ENCODE measurements around the gene SEMA3E.

SEMA3E gene

DNA sequence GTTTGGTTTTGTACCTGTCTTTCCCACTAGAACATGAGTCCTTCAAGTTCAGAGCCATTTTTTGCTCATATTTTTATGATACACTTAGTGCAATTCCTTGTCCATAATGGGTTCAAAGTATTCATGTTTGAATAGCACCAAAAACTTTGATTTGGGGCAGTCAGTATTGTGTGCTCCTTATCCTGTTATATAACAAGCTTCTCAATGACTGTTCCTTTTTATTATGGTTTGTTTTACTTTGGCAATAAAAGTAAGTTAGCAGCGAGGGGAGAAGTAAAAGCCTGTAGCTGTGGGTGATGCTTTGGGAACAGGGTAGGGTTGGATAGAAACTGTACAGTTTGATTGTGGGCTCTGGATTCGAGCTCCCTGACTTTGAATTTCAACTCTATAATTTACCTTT lies 311.9 kb downstream of the SEMA3E start:
- no peak for DNase-seq

DNA sequence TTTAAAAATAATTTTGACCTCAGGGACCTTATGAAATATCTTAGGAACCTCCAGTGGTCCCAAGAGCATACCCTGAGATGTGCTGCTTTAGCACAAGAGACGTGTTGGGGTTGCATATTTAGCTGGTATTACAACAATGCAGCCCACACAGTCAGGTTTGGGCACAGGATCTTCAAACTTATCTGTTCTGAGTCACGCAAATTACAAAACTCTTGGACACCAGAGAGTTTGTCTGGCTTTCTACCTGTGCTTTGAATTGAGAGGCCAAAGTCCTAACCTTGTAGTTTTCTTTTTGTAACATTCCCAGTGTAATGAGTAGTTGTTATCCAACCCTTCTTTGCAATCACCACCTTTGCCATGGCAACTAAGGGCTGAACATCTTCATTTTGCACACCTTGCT lies 322.7 kb downstream of the SEMA3E start:
- DNase-seq: no peak

DNA sequence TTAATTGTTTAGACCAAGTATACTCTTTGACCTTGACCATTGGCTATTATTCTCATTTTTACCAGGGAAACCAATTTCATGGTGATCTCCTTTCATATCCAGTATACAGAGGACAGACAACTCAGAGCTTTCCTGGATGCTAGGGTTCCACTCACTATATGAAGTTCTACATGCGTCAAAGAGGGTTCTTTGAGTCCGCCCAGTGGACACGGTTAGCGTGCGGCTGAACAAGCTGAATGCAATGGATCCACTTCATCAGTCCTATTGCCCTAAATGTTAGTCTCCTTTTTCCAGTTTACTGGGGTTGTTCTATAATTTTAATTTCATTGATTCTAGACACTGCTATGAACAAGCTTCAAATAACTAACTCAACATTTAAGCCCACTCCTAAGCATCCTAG lies 323.9 kb downstream of the SEMA3E start:
- no peak for DNase-seq

DNA sequence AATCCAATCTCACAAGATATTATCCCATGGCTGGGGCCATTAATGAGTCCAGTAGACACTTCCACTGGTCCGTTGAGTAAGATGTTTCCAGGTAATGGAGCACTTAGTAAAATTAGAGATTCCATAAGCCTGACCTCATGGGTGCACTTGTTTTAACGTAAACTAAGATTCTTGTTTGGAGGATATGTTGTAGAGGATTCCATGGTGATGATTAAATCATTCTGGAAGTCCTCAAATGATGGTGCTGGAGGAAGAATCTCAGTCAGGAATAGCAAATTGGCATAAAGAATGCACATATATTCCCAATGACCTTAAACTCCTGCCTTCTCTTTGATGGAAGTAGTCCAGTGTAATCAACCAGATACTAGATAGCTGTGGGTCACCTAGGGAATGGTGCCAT lies 324.3 kb downstream of the SEMA3E start:
- DNase-seq: no peak

DNA sequence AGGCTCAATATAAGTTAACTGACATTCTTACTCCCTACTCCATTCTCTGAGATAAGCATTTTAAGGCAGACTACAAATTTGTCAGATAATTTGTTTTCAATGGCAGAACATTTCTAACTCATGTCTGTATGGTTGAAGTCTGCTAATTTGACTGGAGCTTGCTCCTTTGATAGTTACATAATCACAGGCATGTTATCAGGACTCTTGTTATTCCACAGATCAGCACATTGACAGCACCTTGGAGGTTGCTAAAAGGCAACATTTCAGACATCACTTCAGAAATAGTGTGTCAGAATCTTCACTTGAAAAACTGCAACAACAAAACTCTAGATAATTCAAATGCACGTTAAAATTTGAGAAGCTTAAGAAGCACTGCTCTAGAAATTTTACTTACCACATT lies 327.9 kb downstream of the SEMA3E start:
- DNase-seq: no peak

DNA sequence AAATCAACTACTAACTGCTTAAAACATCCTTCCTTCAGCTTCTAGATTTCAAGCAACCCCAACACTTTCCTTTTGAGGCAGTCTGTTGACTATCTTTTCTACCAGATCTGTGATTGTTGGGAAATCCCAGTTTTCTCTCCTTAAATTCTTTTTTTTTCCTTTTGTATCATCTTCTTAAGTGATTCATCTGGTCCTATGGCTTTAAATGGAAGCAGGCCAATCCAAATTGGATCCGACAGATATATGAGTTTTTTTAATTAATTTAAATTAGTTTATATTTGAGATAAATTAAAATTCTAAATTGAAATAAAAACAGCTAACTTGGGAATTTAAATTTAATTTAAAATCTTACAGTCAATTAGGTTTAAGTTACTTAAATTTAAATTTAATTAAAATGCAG lies 335.0 kb downstream of the SEMA3E start:
- DNase-seq: no peak
